Ascending aorta (tissue), 2 donors: ENCODE measurements around the gene AGK. TPM values are rescaled to one million over a fixed set of nuclear protein-coding genes. Genes with fewer than 3 reads are reported as not detected.

ENCODE experiments used
- DNase-seq, 2 donors: peaks; one replicate each; pipeline ENCODE4 v3.0.0-alpha.2; 2019; ENCODE audit warnings: low spot score in 2 of 2
- H3K27ac ChIP-seq, 2 donors: fragments of 200-600 bp; sonication (generic); one replicate each; pipeline ENCODE4 v1.5.1; 2016 to 2017; ENCODE audit warnings: mild to moderate bottlenecking in 1 of 2
- H3K27me3 ChIP-seq: fragments of 200-600 bp; sonication (generic); one replicate; pipeline ENCODE4 v1.5.1; 2017
- H3K36me3 ChIP-seq, 2 donors: fragments of 200-600 bp; sonication (generic); one replicate each; pipeline ENCODE4 v1.5.1; 2016
- H3K4me1 ChIP-seq, 2 donors: fragments of 200-600 bp; sonication (generic); one replicate each; pipeline ENCODE4 v1.5.1; 2016 to 2017; ENCODE audit warnings: mild to moderate bottlenecking in 1 of 2
- H3K4me3 ChIP-seq, 2 donors: fragments of 200-600 bp; sonication (generic); one replicate each; pipeline ENCODE4 v1.5.1; 2016 to 2017; ENCODE audit warnings: mild to moderate bottlenecking in 1 of 2
- H3K9me3 ChIP-seq, 2 donors: fragments of 200-600 bp; sonication (generic); one replicate each; pipeline ENCODE4 v1.5.1; 2016
- CTCF ChIP-seq, 3 experiments: fragments of 200-600 bp in 2 of 3; fragments of 450-650 bp in 1 of 3; sonication (generic) in 2 of 3; IDR thresholded peaks; one replicate each; pipeline ENCODE4 v1.5.1; 2016 to 2019; ENCODE audit warnings: antibody characterized with exemption in 3 of 3, mild to moderate bottlenecking in 1 of 3, moderate library complexity in 1 of 3
- intact Hi-C: fragments of 100-400 bp; cut with DNase I; formaldehyde crosslinking; loops from one replicate; pipeline ENCODE4 v1.15.1; 2023
- total RNA-seq: library from RNA; depleted of rRNA; stranded (reverse); fragments of >200 nt; gene quantifications from one replicate; pipeline ENCODE4 v1.1.0, GENCODE V29; 2016

AGK gene
- total RNA-seq, 1 donor from 2014 or later: 16.1 TPM

- Histone ChIP-seq H3K4me3 (no peak overlapping the region), H3K4me1 (no peaks in the 10 kb centered on the region), H3K27me3 (no peaks in the 10 kb centered on the region), H3K36me3 (no peaks in the 10 kb centered on the region), H3K9me3 (no peaks in the 10 kb centered on the region), H3K27ac (no peak overlapping the region)
- DNase-seq: no peak
- intact Hi-C loops: no loop called here
- TF ChIP-seq CTCF (IDR thresholded peaks at IDR 0.05): no peak
These were observed 37.5 kb upstream of the AGK start for GRCh38 chr7:141513720-141514119.

- intact Hi-C loops: no loop called here
- no peak for DNase-seq
- Histone ChIP-seq H3K9me3 (no peaks in the 10 kb centered on the region), H3K27me3 (no peaks in the 10 kb centered on the region), H3K4me1 (no peaks in the 10 kb centered on the region), H3K36me3 (no peaks in the 10 kb centered on the region), H3K27ac (no peak overlapping the region), H3K4me3 (no peak overlapping the region)
- TF ChIP-seq CTCF (IDR thresholded peaks at IDR 0.05): no peak
These were observed 35.3 kb upstream of the AGK start for GRCh38 chr7:141515941-141516340.

GRCh38 chr7:141519623-141520022 lies 31.6 kb upstream of the AGK start:
- TF ChIP-seq CTCF (IDR thresholded peaks at IDR 0.05): no peak
- H3K36me3 ChIP-seq: no peaks in the 10 kb centered on the region
- intact Hi-C loops: no loop called here
- H3K4me3 ChIP-seq: no peak overlapping the region
- H3K27ac ChIP-seq: no peak overlapping the region
- no peaks in the 10 kb centered on the region for H3K4me1 ChIP-seq
- H3K9me3 ChIP-seq: no peaks in the 10 kb centered on the region
- no peak for DNase-seq
- no peaks in the 10 kb centered on the region for H3K27me3 ChIP-seq

GRCh38 chr7:141522657-141523342 lies 28.4 kb upstream of the AGK start:
- Histone ChIP-seq H3K27me3 (no peaks in the 10 kb centered on the region), H3K9me3 (no peaks in the 10 kb centered on the region), H3K4me3 (no peak overlapping the region), H3K27ac (no peak overlapping the region), H3K4me1 (no peaks in the 10 kb centered on the region), H3K36me3 (no peaks in the 10 kb centered on the region)
- no peak for TF ChIP-seq CTCF (IDR thresholded peaks at IDR 0.05)
- intact Hi-C loops: no loop called here
- no peak for DNase-seq

GRCh38 chr7:141525973-141526514 lies 25.2 kb upstream of the AGK start:
- H3K9me3 ChIP-seq: no peaks in the 10 kb centered on the region
- no peak for DNase-seq
- H3K27me3 ChIP-seq: no peaks in the 10 kb centered on the region
- intact Hi-C loops: no loop called here
- TF ChIP-seq CTCF (IDR thresholded peaks at IDR 0.05): no peak
- H3K36me3 ChIP-seq: no peaks in the 10 kb centered on the region
- H3K27ac ChIP-seq: no peak overlapping the region
- H3K4me1 ChIP-seq: no peaks in the 10 kb centered on the region
- no peak overlapping the region for H3K4me3 ChIP-seq
